HFF-Myc (cell line): Measurements from ENCODE around the gene SFI1.

Source experiments
- DNase-seq: peaks from one replicate; pipeline ENCODE4 v3.0.0-alpha.2; 2011; ENCODE audit warnings: low read depth; ENCODE audit errors: extremely low read depth
- H3K4me3 ChIP-seq: replicated peaks from 2 replicates; pipeline ENCODE4 v1.5.1; 2011; ENCODE audit warnings: low read depth, mild to moderate bottlenecking, control low read depth, low read length
- TF ChIP-seq, protein P1 (sequence below): IDR thresholded peaks from 2 replicates; pipeline ENCODE4 v1.5.1; 2012; ENCODE audit warnings: mild to moderate bottlenecking, low read depth, low read length, control low read depth; ENCODE audit errors: missing control alignments

The SFI1 gene

DNA sequence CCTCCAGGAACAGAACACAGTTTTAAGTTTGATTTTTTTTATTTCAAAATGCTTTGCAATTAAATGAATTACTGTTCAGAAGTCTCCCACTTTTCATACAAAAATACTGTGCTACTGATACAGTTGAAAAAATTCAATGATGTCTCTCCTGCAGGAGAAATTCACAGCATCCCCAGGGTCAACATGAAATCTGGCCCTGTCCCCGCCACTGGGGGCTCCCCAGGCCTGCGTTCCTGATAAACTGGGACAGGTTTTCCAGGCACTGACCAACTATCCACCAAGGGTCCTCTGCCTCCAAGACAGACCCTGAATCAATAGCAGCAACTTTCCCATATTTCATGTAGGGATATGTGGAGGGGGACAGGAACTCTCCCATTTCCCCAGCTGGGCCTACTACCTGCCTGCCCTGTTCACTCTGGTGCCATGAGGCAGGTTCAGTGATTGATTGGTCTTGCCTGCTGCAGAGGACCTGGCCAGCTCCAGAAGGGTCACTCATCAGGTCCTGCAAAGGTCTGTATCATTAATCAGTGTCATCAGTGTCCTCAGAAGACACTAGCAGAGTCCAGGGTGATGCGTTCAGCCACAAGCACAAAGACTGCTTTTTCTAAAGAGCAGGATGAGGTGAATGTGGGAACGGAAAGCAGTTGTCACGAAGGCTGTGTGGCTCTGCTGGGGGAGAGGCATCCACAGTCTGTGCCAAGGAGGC lies 122.3 kb downstream of the SFI1 start:
- no peak overlapping the region for H3K4me3 ChIP-seq
- TF ChIP-seq, protein P1, sequence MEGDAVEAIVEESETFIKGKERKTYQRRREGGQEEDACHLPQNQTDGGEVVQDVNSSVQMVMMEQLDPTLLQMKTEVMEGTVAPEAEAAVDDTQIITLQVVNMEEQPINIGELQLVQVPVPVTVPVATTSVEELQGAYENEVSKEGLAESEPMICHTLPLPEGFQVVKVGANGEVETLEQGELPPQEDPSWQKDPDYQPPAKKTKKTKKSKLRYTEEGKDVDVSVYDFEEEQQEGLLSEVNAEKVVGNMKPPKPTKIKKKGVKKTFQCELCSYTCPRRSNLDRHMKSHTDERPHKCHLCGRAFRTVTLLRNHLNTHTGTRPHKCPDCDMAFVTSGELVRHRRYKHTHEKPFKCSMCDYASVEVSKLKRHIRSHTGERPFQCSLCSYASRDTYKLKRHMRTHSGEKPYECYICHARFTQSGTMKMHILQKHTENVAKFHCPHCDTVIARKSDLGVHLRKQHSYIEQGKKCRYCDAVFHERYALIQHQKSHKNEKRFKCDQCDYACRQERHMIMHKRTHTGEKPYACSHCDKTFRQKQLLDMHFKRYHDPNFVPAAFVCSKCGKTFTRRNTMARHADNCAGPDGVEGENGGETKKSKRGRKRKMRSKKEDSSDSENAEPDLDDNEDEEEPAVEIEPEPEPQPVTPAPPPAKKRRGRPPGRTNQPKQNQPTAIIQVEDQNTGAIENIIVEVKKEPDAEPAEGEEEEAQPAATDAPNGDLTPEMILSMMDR, result no peak
- no peak for DNase-seq

- TF ChIP-seq, protein P1, result no peak
These were observed 123.4 kb downstream of the SFI1 start for GRCh38 chr22:31619611-31620300.

DNA sequence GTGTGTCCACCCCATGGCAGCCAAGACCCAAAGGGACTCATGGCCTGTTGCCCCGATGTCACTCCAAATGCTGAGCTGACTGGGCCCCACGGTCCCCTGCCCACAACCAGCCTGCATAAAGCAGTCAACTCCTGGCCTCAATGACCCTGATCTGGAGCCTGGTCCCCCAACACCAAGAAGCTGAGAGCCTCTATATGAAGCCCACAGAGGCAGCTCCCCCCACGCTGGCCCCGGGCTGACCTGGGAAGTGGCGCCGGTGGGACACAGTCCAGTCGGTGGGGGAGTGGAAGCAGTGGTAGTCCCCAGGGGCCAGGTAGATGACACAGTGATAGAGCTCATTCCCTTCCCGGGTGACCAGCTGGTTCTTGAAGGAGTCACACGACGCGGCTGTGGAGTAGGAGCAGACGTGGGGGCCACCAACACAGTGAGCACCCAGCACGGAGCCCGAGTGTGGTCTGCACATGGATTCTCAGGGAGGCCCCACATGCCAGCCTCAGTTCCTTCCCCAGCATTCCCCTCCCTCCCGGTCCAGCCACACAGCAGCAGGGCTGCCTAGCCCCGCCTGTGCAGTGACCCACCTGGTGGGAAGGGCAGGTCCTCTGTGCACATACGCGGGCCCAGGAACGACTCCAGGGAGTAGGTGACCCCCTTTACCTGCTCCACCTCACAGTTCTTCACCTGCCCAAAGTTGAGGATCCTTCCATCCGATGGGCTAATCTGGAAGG lies 124.6 kb downstream of the SFI1 start:
- no peak overlapping the region for H3K4me3 ChIP-seq
- TF ChIP-seq, protein P1, result no peak
- no peak for DNase-seq

More at GRCh38 chr22:31619611-31620300, 123.4 kb downstream of the SFI1 start:
- H3K4me3 ChIP-seq, result no peak overlapping the region
- DNase-seq, result no peak

DNA sequence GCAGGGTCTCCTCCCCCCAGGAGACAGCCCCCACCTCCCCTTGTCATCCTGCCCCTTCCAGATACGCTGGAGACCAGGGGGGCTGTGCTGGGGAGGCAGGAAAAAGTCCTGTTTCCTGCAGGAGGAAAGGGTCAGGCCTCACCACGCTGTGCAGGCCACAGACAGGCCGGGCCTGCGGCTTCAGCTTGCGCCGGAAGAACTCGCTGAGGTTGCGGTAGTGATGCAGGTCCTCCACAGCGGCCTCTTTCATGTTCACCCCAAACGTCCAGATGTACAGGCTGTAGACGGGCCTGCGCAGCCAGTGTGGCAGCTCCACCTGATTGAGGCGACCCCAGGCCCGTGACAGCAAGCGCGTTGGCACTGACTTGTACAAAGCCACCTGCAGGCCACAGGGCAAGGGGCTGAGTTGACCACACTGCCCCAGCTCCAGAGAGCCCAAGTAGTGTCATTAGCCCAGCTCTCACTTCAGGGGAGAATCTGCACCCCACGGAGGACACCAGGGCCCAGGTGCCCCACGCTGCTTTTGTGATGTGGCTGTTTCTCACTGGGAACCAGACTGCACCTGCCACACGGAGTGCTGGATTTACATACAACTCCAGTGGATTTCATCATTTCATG lies 125.3 kb downstream of the SFI1 start:
- DNase-seq, result no peak
- TF ChIP-seq, protein P1, result no peak
- H3K4me3 ChIP-seq, result no peak overlapping the region

DNA sequence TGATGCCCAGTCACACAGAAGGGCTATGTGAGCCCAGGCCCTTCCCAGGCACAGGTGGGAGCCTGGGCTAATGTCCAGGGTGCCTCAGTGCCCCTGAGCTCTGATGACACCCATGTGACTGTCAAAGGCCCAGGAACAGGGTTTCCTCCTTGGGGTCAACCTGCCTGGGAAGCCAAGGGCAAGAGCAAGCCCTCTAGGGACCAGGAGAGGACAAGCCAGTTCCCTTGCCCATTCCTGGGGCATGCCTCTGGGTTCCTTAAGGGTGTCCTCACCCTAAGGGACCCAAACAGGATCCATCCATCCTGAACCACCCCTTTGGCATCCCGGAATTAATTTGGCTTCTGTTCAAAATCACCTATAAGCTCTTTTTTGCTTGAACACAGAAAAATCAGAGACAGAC lies 126.6 kb downstream of the SFI1 start:
- TF ChIP-seq, protein P1, result no peak
- DNase-seq, result no peak
- H3K4me3 ChIP-seq, result no peak overlapping the region

DNA sequence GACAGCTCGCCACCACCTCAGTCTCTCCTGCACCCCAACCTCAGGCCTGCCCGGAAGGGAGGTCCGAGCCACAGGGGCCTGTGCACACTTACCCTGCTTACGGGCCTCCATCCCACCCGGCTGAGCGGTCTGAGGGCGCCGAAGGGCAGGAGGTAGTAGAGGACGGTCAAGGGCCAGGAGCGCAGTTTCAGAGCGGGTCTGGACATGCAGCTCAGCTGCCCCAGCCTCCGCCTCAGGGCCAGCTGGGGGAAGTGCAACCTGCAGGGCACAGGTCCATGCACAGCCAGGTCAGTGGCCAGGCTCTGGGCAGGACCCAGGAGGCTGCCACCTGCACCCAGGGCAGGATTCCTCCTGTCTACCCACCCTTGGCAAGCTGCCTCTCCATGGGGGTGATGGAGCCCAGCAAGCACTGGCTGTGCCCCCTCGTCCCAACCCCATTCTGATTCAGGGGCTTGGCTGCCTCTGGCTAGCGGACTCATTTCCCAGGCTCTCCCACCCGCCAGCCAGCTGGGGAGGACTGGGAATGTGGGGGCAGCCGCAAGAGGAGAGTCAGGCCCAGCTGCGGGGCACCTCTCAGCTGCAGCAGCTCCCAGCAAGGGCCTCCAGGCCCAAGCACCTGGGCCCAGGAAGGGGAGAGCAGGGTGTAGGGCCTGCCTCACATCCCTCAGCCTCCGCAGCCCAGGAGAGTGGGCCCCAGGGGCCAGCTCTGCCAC lies 127.4 kb downstream of the SFI1 start:
- H3K4me3 ChIP-seq, result no peak overlapping the region

More for the DNA sequence above, 127.4 kb downstream of the SFI1 start:
- TF ChIP-seq, protein P1, result no peak
- no peak for DNase-seq
